HG02970 (cell line): ENCODE data around the gene MX2.

Experiments
- ATAC-seq: cut with Tn5 transposase; IDR thresholded peaks from one replicate; pipeline ENCODE4 v1.9.1; 2021; ENCODE audit warnings: mild to moderate bottlenecking, moderate library complexity, moderate number of reproducible peaks; ENCODE audit not compliant: unreplicated experiment, low FRiP score

MX2 gene

GRCh38 chr21:41378849-41379248 lies 17.0 kb downstream of the MX2 start:
- no peak for ATAC-seq

GRCh38 chr21:41379901-41380300 lies 18.1 kb downstream of the MX2 start:
- no peak for ATAC-seq

- ATAC-seq: no peak
Measured at GRCh38 chr21:41381731-41382130, 19.9 kb downstream of the MX2 start.

- ATAC-seq: no peak
Measured at GRCh38 chr21:41387042-41387819, 25.4 kb downstream of the MX2 start.

- no peak for ATAC-seq
Measured at GRCh38 chr21:41387824-41388223, 26.0 kb downstream of the MX2 start.

- ATAC-seq: no peak
Measured at GRCh38 chr21:41388259-41388658, 26.4 kb downstream of the MX2 start.

- no peak for ATAC-seq
Measured at GRCh38 chr21:41390043-41390639, 28.3 kb downstream of the MX2 start.

GRCh38 chr21:41393876-41394465 lies 32.1 kb downstream of the MX2 start:
- no peak for ATAC-seq

- ATAC-seq: no peak
Measured at GRCh38 chr21:41396558-41397075, 34.8 kb downstream of the MX2 start.

GRCh38 chr21:41397471-41397891 lies 35.7 kb downstream of the MX2 start:
- ATAC-seq: no peak

GRCh38 chr21:41398251-41398650 lies 36.4 kb downstream of the MX2 start:
- ATAC-seq: no peak

- ATAC-seq: no peak
Measured at GRCh38 chr21:41398831-41399230, 37.0 kb downstream of the MX2 start.

- no peak for ATAC-seq
Measured at GRCh38 chr21:41399246-41399800, 37.5 kb downstream of the MX2 start.

- no peak for ATAC-seq
Measured at GRCh38 chr21:41402231-41402630, 40.4 kb downstream of the MX2 start.

- ATAC-seq: no peak
Measured at GRCh38 chr21:41402796-41403195, 41.0 kb downstream of the MX2 start.

GRCh38 chr21:41403331-41403730 lies 41.5 kb downstream of the MX2 start:
- no peak for ATAC-seq

- ATAC-seq: no peak
Measured at GRCh38 chr21:41403966-41404365, 42.1 kb downstream of the MX2 start.

- no peak for ATAC-seq
Measured at GRCh38 chr21:41405321-41405720, 43.5 kb downstream of the MX2 start.

GRCh38 chr21:41406340-41406739 lies 44.5 kb downstream of the MX2 start:
- no peak for ATAC-seq

- ATAC-seq: no peak
Measured at GRCh38 chr21:41407541-41408460, 46.0 kb downstream of the MX2 start.
